Liver (tissue), 3 donors: ENCODE data around the gene VPS13C.

Experiments used
- EGR1 ChIP-seq, 2 donors: IDR thresholded peaks; 2 replicates each; pipeline ENCODE4 v1.6.1; 2016 to 2018; ENCODE audit warnings: antibody characterized with exemption in 2 of 2, low read depth in 2 of 2
- JUND ChIP-seq, 2 donors: IDR thresholded peaks; 2 replicates each; pipeline ENCODE4 v1.6.1; 2016; ENCODE audit warnings: antibody characterized with exemption in 2 of 2
- REST ChIP-seq: IDR thresholded peaks from 2 replicates; pipeline ENCODE4 v1.6.1; 2016; ENCODE audit warnings: antibody characterized with exemption, mild to moderate bottlenecking
- YY1 ChIP-seq: IDR thresholded peaks from 2 replicates; pipeline ENCODE4 v1.6.1; 2016; ENCODE audit warnings: antibody characterized with exemption, mild to moderate bottlenecking
- TF ChIP-seq, protein P1 (sequence below): fragments of 150-350 bp; IDR thresholded peaks from 2 replicates; pipeline ENCODE4 v1.5.1; 2017; ENCODE audit warnings: improper control_type of control experiment, low read depth, low read length; ENCODE audit not compliant: missing input control
- donor health status: healthy.
- donor health status: healthy.

DNA sequence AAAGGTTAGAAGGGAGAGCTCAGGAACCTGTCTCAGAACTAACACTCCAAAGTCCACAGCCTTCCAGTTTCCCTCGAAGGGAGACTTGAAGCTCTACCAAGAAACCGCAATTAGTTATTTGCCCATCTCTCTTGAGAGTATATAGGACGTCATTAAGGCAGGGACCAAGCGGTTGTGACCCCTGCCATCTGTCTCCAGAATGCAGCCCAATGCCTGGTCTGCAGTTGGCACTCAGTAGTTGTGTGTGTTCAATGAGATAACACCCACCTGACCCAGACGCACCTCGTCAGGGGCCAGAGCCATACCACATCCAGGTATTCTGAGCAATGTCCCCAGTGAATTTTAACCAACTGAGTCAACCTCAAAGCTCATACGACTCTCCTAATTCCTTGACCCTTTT, 251.0 kb downstream of the VPS13C start:
- TF ChIP-seq YY1 (no peak), EGR1 (IDR thresholded peaks at IDR 0.05; ENCODE audit: low read depth in 2 of 2) (no peak), JUND (IDR thresholded peaks at IDR 0.05) (no peak), REST (no peak)
- TF ChIP-seq, protein P1, sequence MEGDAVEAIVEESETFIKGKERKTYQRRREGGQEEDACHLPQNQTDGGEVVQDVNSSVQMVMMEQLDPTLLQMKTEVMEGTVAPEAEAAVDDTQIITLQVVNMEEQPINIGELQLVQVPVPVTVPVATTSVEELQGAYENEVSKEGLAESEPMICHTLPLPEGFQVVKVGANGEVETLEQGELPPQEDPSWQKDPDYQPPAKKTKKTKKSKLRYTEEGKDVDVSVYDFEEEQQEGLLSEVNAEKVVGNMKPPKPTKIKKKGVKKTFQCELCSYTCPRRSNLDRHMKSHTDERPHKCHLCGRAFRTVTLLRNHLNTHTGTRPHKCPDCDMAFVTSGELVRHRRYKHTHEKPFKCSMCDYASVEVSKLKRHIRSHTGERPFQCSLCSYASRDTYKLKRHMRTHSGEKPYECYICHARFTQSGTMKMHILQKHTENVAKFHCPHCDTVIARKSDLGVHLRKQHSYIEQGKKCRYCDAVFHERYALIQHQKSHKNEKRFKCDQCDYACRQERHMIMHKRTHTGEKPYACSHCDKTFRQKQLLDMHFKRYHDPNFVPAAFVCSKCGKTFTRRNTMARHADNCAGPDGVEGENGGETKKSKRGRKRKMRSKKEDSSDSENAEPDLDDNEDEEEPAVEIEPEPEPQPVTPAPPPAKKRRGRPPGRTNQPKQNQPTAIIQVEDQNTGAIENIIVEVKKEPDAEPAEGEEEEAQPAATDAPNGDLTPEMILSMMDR = no peak
